HG02973 (cell line): Measurements from ENCODE around the gene RAB30.
"Not testable (repeated sequence)": the region's sequence is repeated elsewhere in the genome, so short reads cannot be mapped to it uniquely, and the experiment has no call there.

Source experiments
- ATAC-seq: cut with Tn5 transposase; IDR thresholded peaks from one replicate; pipeline ENCODE4 v1.9.1; 2021; ENCODE audit warnings: moderate library complexity; ENCODE audit not compliant: unreplicated experiment

The RAB30 gene

DNA sequence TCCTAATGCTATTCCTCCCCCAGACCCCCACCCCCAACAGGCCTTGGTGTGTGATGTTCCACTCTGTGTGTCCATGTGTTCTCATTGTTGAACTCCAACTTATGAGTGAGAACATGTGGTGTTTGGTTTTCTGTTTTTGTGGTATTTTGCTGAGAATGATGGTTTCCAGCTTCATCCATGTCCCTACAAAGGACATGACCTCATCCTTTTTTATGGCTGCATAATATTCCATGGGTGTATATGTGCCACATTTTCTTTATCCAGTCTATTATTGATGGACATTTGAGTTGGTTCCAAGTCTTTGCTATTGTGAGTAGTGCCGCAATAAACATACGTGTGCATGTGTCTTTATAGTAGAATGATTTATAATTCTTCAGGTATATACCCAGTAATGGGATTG lies 121.2 kb downstream of the RAB30 start:
- not testable (repeated sequence) for ATAC-seq

DNA sequence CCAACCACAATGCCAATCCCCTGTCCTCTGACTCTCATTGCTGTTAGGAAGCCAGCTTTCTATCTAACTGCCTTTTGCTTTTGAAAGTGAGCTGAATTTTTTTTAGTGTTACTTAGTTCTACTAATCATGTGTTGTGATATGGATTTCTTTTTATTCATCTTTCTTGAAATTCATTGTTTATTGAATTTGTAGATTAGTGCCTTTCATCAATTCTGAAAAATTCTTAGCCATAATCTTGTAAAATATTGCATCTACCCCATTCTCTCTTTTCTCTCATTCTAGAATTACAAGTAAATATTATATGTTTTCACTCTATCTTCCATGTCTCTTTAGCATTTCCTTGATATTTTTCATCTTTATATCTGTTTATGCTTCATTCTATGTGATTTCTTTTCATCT lies 122.3 kb downstream of the RAB30 start:
- no peak for ATAC-seq

DNA sequence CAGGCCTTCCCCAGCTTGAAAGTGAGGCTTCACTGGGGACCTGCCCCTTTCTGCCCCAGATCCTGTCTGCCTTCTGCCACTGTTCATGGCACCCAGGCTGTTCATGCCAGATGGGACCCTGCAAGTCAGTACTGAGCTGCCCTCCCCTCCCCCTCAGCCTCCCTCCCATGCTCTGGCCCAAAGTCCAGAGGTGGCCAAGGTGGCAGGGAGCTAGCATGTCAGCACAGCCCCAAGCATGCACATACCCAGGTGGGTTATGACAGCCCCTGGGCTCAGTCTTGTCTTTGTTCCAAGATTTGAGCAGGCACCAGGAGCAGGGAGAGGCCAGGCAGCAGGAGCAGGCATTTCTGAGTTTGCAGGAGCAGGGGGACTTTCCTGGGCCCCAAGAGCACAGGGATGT lies 126.0 kb downstream of the RAB30 start:
- no peak for ATAC-seq

DNA sequence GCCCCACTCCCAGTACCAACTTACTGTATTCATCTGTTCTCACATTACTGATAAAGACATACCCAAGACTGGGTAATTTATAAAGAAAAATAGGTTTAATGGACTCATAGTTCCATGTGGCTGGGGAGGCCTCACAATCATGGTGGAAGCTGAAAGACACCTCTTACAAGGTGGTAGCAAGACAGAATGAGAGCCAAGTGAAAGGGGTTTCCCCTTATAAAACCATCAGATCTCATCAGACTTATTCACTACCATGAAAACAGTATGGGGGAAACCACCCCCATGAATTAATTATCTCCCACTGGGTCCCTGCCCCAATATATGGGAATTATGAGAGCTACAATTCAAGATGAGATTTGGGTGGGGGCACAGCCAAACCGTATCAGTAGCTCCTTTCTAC lies 126.7 kb downstream of the RAB30 start:
- not testable (repeated sequence) for ATAC-seq

DNA sequence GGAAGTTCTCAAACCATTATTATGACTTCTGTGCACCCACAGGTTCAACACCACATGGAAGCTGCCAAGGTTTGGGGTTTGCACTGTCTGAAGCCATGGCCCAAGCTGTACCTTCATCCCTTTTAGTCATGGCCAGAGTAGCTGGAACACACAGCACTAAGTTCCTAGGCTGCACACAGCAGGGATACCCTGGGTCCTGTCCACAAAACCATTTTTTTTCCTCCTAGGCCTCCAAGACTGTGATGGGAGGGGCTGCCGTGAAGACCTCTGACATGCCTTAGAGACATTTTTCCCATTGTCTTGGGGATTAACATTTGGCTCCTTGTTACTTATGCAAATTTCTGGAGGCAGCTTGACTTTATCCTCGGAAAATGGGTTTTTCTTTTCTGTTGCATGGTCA lies 127.5 kb downstream of the RAB30 start:
- ATAC-seq, result no peak

DNA sequence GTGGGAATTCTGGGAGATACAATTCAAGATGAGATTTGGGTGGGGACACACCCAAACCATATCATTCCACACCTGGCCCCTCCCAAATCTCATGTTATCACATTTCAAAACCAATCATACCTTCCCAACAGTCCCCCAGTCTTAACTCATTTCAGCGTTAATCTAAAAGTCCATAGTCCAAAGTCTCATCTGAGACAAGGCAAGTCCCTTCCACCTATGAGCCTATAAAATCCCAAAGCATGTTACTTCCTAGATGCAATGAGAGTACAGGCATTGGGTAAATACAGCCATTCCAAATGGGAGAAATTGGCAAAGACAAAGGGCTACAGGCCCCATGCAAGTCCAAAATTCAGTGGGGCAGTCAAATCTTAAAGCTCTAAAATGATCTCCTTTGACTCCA lies 128.3 kb downstream of the RAB30 start:
- ATAC-seq, result not testable (repeated sequence)

DNA sequence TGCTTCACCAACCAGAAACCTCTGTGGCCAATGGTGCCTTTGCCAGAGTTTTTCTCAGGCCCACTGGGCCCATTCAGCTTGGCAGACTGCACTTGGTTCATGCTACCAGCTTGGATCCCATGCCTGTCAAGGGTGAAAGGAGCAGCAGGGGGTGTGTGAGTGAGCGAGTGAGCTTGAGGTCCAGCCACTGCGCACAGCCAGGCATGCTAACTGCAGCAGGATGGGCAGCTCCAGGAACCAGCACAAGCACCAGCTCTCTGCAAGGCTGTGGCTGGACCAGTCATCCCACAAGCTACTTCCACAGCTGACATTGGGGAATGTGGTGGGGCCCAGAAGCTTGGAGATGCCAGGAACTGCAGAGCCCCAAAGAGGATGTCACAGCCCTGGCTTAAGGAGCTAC lies 129.3 kb downstream of the RAB30 start:
- ATAC-seq, result no peak

DNA sequence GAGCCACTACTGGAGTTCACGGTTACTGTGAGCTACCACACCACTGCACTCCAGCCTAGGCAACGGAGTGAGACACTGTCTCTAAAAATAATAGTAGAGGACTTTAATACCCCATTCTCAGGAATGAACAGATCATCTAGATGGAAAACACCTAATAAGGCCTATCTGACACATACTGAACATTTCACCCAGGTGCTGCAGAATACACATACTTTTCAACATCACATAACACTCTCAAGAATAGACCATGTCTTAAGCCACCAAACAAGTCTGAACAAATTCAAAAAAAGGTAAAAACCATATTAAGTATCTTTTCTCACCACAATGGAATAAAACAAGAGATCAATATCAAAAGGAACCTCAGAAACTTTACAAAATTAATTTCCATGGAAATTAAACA lies 132.2 kb downstream of the RAB30 start:
- ATAC-seq, result no peak

DNA sequence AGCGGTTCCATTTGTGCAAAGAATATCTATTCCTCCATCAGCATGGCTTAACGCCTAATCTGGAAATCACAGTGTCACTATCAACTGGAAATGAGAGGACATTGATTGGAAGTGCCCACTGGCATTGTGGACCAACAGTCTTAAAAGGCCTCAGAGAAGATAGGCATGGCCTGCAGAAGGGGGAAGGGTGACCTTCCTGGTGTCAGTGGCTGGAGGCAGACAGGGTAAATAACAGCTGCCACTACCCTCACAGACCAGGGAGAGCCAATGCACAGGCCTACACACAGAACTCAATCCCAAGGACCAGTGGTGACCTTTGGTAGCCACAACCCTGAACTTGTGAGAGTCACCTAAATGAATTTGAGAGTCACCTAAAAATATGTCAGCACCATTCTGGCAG lies 134.1 kb downstream of the RAB30 start:
- no peak for ATAC-seq

DNA sequence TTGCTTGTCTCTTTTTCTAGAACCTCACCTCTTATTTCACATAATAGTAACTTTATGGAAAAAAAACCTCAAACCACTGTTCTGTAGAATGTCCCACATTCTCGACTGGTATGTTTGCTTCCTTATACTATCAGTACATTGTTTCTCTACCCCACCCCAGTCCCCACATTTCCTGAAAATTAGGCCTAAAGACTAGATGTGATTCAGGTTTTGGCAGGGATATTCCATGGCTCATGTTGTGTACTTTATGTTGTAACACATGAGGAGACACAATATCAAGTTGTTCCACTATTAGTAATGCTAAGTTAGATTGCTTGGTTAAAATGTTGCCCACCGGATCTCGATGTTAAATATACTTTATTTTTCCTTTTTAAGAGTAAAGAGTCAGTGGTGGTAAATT lies 135.4 kb downstream of the RAB30 start:
- no peak for ATAC-seq

DNA sequence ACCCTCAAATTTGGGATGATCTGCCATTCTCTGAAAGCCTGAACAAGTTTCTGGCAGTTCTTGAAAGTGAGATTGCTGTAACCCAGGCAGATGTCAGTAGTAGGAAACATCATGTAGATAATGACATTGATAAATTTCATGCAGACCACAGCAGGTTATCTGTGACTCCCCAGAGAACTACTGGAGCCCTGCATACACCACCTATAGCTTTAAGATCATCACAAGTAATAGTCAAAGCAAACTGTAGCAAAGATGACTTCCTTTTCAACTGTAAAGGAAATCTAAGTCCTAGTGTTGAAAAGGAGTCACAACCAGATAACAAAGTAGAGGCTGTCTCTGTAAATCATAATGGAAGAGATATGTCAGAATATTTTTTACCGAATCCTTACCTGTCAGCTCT lies 139.1 kb downstream of the RAB30 start:
- no peak for ATAC-seq

DNA sequence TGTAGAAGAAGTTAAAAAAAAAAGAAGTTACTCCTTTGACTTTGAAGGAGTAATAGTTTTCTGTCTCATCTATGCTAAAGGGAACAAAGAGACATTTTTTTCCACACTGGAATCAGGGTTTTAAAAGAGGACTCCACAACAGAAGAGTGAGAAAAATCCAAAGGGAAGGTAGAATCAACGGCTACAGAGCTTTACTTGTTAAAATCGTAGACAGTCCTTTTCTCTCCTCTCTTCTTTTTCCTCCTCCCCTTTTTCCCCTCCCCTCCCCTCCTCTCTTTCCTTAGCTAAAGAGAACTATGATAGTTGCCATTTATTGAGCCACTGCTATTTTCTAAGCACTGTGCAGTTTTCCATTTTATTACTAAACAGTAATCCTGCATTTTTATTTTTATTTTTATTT lies 141.0 kb downstream of the RAB30 start:
- no peak for ATAC-seq

DNA sequence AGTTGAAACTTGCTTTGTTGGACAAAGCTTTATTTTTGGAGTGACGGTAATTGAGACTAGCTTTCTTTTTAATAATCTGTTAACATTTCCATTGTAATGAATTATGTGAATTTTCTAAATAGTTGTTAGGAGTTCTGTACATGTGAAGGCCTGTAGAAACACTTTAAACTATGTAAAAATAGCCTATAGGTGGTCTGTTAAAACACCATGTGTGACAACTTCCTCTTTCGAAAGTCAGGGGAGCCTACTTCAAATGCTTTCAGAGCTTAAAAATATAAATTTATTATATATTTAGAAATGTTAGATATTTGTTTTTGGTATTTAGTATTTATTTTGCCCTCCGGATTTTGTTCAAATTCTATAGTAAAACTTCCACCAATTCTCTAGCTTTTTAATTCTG lies 141.5 kb downstream of the RAB30 start:
- ATAC-seq, result no peak

DNA sequence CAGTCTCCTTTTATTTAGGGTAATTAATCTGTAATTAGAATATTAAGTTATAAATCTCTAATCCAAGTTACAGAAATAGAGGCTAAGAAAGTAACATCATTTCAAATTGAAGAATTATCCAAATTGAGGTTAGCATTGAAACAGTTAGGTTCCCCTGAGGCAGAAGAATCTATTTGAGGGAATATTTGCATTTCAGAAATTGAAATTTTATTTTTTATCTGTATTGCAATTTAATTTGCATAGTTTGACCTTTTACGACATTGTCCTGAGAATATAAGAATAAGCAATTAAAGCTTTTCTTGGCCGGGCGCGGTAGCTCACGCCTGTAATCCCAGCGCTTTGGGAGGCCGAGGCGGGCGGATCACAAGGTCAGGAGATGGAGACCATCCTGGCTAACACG lies 142.6 kb downstream of the RAB30 start:
- ATAC-seq, result no peak

DNA sequence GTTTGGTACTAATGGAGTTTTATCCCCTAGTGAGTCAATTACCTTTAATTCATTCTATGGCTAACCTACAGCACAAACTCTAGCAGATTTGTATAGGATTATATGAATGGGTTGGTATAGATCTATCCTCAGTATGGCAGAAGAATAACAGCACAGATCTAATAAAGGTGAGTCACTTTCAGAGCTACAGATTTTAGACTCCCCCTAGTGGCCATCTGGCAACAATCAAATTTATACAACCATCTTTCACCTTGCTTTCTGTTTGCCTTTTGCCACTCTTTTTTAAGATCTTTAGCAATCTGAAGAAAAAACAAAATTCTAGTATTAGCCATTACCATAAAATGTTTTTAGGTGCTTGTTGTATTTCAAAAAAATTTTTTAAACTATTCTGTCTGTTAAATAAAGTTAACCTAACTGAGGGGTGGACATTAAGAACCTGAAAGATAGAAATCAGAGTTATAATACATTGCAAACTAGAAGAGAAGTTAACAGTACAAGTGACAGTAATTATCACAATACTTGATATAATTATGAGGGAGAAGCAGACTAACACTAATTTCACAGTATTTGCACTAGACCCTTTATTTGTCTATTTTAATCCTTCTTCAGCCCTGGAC lies 144.3 kb downstream of the RAB30 start:
- ATAC-seq, result peak; percentile 76

DNA sequence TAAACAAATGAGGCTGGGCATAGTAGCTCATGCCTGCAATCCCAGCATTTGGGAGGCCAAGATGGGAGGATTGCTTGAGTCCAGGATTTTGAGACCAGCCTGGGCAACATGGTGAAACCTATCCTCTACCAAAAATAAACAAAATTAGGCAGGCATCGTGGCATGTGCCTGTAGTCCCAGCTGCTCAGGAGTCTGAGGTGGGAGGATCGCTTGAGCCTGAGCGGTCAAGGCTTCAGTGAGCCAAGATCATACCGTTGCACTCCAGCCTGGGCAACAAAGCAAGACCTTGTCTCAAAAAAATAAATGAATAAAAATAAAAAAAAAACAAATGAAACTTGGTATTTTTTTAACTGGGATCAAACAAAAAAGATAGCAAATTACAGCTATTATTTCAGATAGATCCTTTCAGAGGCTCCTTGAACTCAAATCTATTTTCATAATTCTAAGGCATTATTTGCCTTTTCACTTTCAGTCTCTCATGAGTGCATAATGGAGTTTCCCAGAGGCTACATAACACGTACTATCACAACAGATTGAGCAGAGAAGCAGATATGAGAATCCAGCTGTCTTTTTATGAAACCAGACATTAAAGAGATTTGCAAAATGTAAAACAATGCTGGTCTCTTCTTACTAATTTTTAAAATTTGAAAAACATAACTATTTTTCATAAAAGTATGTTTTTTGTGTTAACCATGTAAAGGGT lies 147.0 kb downstream of the RAB30 start:
- ATAC-seq, result no peak
